Activated naive CD4-positive, alpha-beta T cell treated with Interleukin-2 at 50 U/mL for 16 hours (primary cell): ENCODE data around the gene LSM14A.

Source experiments
- DNase-seq: peaks from one replicate; pipeline ENCODE4 v3.0.0-alpha.2; 2020

LSM14A gene

DNA sequence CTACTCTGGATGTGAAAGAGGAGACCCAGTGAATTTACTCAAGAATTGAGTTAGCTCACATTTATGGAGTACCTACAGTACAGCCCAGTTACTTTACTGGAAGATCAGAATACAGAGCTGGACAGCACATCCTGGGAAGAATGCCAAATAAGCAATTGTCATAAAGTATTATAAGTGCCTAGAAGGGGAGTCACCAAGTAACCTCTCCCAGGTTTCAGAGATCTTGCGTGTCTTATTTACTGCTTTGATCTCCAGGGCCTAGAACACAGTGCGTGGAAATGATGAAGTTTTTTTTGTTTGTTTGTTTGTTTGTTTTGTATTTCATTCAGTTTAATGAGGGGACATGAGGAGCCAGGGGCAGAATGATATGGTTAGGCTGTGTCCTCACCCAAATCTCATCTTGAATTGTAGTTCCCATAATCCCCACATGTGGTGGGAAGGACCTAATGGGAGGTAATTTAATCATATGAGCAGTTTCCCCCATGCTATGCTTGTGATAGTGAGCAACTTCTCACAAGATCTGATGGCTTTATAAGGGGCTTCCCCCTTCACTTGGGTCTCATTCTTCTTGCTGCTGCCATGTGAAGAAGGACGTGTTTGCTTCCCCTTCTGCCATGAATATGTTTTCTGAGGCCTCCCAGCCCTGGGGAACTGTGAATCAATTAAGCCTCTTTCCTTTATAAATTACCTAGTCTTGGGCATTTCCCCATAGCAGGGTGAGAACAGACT, 87.2 kb downstream of the LSM14A start:
- no peak for DNase-seq

DNA sequence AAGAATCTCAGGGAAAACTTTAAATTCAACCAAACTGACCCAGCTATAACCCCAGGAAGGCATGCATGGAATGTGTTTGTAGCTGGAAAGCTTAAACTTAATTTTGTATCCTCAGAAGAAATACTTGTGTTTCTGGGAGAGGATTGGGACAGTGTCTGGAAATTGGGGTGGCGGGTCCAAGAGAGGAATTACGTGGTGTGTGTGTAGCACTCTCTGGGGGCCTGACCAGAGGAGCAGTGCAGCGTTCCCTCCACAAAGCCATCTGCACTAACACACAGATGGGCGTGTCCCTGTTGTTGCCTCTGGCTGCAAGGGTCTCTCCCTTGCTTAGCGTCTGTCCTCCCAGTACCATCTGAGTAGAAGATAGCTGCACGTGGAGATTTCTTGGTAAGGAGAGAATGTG, 88.5 kb downstream of the LSM14A start:
- DNase-seq = no peak

GRCh38 chr19:34261334-34262109, 89.2 kb downstream of the LSM14A start:
- no peak for DNase-seq

DNA sequence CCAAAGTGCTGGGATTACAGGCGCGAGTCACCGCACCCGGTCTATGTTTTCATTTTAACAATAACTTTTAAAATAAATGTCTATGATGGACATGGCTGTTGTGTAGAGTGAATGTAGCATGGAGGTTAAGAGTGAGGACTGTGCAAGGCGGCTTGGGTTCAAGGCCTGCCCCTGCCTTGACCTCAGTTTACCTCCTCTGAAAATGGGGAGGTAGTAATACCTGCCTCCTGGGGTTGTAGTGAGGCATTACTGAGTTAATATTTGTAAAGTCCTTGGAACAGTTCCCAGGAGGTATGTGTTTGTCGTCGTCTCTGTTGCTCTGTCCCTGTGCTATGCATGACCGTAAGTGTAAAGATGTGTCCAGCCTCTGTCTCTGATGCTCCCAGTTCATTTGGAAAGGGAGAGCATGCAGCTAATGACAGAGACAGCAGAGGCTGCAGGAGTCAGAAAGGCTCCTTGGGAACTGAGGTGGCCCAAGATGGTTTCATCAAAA, 91.5 kb downstream of the LSM14A start:
- DNase-seq = no peak

DNA sequence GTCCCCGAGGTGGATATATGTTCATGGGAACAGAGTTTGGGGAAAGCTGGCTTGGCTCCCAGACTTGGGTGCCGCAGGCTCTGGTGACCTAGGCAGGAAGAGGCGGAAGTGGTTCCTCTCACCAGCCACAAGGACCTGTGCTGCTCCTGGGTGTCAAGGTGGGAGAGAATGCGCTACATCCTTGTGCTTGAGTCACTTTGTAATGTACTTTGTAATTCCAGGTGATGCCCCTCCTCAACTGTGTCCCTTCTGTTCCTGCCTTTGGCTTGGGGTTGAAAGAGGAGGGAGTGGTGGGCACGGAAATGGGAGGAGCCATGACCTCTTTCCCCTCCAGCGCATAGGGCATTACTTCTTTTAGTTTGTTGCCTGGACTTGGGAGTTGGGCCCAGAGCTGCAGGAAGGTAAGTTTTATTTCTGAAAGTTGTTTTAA, 92.9 kb downstream of the LSM14A start:
- no peak for DNase-seq

- no peak for DNase-seq
Observed at GRCh38 chr19:34269081-34269480, 96.8 kb downstream of the LSM14A start.

GRCh38 chr19:34269489-34269888, 97.2 kb downstream of the LSM14A start:
- no peak for DNase-seq

DNA sequence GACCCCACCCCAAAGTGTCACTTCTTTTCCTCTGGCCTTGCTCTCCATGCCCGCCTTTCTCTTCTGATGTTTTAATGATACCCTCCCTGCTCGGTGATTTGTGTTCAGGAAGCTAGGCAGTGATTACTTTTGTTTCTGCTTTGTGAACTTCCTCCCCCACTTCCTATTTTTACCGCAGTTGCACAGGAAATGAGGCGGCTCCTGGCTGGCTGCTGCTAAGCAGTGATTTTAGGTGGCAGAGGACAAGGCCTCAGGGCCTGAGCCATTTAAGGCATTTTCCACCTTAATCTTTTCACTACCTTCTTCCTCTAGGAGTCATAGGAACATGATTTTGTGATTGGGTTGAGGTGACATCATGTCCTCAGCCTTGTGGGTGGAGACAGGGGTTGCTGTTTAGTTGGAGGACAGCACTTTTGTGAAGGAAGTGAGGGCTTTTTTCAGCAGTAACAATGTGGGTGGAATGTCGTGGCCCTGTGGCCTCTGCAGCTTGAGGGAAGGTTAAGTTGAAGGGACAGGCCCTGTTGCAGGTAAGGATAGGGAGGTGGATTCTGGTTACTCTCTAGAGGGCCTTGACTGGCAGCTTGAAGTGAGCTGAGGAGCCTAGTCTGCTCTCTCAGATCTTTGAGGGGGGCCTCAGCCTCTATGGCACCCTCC, 97.8 kb downstream of the LSM14A start:
- peak; percentile 69 for DNase-seq

DNA sequence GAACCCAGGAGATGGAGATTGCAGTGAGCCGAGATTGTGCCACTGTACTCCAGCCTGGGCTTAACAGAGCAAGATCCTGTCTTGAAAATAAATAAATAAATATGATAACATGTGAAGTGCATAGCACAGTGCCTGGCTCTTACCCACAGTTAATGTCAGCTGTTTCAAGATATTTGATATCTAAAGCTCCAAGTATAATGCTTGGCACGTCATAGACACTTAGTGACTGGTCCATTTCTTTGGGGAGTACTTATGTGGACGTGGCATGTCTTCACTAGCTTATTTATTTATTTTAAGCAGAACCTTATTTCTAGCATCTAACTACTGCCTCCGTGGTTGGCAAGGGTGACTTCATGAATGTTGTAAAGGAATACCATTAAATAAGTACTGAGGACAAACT, 100.8 kb downstream of the LSM14A start:
- no peak for DNase-seq

GRCh38 chr19:34274284-34274826, 102.1 kb downstream of the LSM14A start:
- no peak for DNase-seq

- DNase-seq = no peak
Observed at GRCh38 chr19:34274827-34275625, 102.7 kb downstream of the LSM14A start.

GRCh38 chr19:34275705-34276104, 103.4 kb downstream of the LSM14A start:
- no peak for DNase-seq

GRCh38 chr19:34276614-34277013, 104.3 kb downstream of the LSM14A start:
- no peak for DNase-seq

DNA sequence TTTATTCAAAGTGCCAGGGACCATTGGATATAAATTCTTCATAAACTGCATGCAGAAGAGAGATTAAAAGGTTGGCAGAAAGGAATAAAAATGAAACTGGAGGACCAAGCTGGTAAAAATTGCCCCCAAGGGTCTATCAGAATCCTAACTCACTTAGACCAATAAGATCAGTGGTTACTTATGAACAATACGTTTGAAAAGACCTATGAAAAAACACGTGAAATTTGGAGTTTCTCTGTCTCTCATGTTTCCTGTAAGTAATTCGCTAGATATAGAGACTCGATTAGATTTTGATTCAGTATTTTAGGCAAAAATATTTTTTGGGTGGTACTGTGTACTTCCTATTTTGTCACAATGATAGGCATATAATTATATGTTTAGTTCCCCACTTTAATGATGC, 104.9 kb downstream of the LSM14A start:
- DNase-seq = no peak

- no peak for DNase-seq
Observed at GRCh38 chr19:34278783-34279182, 106.5 kb downstream of the LSM14A start.
